ENCODE data around the gene ADCY3.

DNA sequence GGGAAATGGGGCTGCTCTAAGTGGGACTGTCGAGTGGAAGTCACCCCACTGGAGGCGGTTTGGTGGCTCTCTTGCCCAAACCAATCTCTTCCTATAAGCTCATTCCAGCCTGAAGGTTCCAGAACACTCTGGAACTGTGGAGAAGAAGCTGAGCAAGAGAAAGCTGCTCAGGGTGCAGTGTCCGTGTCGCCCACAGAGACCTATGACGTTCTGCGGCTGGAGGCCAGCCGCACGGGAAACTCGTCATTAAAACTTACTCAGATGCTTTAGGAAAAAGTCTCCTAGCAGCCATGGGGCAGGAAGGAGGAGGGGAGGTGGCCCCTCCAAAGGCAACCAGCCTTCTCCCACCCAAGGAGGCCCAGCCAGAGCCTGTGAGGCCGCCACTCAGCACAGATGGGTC is 41.7 kb downstream of the ADCY3 start:
- TF ChIP-seq, protein P1, sequence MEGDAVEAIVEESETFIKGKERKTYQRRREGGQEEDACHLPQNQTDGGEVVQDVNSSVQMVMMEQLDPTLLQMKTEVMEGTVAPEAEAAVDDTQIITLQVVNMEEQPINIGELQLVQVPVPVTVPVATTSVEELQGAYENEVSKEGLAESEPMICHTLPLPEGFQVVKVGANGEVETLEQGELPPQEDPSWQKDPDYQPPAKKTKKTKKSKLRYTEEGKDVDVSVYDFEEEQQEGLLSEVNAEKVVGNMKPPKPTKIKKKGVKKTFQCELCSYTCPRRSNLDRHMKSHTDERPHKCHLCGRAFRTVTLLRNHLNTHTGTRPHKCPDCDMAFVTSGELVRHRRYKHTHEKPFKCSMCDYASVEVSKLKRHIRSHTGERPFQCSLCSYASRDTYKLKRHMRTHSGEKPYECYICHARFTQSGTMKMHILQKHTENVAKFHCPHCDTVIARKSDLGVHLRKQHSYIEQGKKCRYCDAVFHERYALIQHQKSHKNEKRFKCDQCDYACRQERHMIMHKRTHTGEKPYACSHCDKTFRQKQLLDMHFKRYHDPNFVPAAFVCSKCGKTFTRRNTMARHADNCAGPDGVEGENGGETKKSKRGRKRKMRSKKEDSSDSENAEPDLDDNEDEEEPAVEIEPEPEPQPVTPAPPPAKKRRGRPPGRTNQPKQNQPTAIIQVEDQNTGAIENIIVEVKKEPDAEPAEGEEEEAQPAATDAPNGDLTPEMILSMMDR (IDR thresholded peaks at IDR 0.05; ENCODE audit: low read length) = no peak
- TF ChIP-seq EZH2 (IDR thresholded peaks at IDR 0.05; ENCODE audit: borderline replicate concordance, low read length) = no peak

Measured in OCI-LY1 (cell line).